HepG2 (cell line): ENCODE data around the gene TICAM2. TPM values are rescaled to one million over a fixed set of nuclear protein-coding genes. Genes with fewer than 3 reads are reported as not detected.

Experiments
- BRD4 ChIP-seq: sonication (generic); formaldehyde crosslinking; IDR thresholded peaks from 2 replicates; pipeline ENCODE4 v1.4.0; 2020; ENCODE audit warnings: missing genetic modification reagents
- ETS1 ChIP-seq: sonication (generic); formaldehyde crosslinking; IDR thresholded peaks from 2 replicates; pipeline ENCODE4 v1.4.0; 2020; ENCODE audit warnings: missing genetic modification reagents
- ETV5 ChIP-seq: IDR thresholded peaks from 2 replicates; pipeline ENCODE4 v1.6.1; 2018; ENCODE audit warnings: missing biosample characterization, missing genetic modification reagents, inconsistent platforms, borderline replicate concordance
- MAFG ChIP-seq: sonication (generic); formaldehyde crosslinking; IDR thresholded peaks from 2 replicates; pipeline ENCODE4 v1.5.1; 2020; ENCODE audit warnings: mild to moderate bottlenecking, missing genetic modification reagents
- PTBP1 ChIP-seq: fragments of 200-400 bp; formaldehyde crosslinking; IDR thresholded peaks from 2 replicates; pipeline ENCODE4 v1.6.1; 2018; ENCODE audit warnings: low read length, low read depth; ENCODE audit not compliant: poor library complexity, severe bottlenecking
- RAD51 ChIP-seq: fragments of 450-650 bp; IDR thresholded peaks from 2 replicates; pipeline ENCODE4 v1.6.1; 2016; ENCODE audit warnings: borderline replicate concordance
- REST ChIP-seq, 2 experiments: IDR thresholded peaks; 2 replicates each; pipeline ENCODE4 v1.6.1; 2011 to 2012; ENCODE audit warnings: low read length in 2 of 2, borderline replicate concordance in 1 of 2, low read depth in 1 of 2, mild to moderate bottlenecking in 1 of 2, moderate library complexity in 1 of 2
- ZFAT ChIP-seq: sonication (generic); formaldehyde crosslinking; conservative IDR thresholded peaks from 2 replicates; pipeline ENCODE4 v1.8.1; 2023; ENCODE audit warnings: missing genetic modification reagents, inconsistent platforms
- ZNF549 ChIP-seq: sonication (generic); formaldehyde crosslinking; IDR thresholded peaks from 2 replicates; pipeline ENCODE4 v1.5.0; 2020; ENCODE audit warnings: missing genetic modification reagents
- ZNF570 ChIP-seq: sonication (generic); formaldehyde crosslinking; IDR thresholded peaks from 2 replicates; pipeline ENCODE4 v1.4.0; 2020; ENCODE audit warnings: mild to moderate bottlenecking, missing genetic modification reagents, borderline replicate concordance
- ZNF670 ChIP-seq: sonication (generic); formaldehyde crosslinking; IDR thresholded peaks from 2 replicates; pipeline ENCODE4 v1.8.0; 2022; ENCODE audit warnings: mild to moderate bottlenecking, missing genetic modification reagents, borderline replicate concordance
- polyA plus RNA-seq, 8 experiments: library from polyadenylated mRNA; depleted of rRNA in 3 of 8; stranded (reverse) in 7 of 8; unstranded in 1 of 8; fragments of >200 nt; fragmentation: Illumina TruSeq in 4 of 8; extraction: Trizol in 4 of 8; gene quantifications; 2 replicates each; pipeline versions ENCODE4 v1.2.1 to v1.2.3, GENCODE V29; 2011 to 2016; ENCODE audit warnings: low read depth in 4 of 8, missing spikeins in 1 of 8, mixed read lengths in 1 of 8; ENCODE audit not compliant: insufficient read depth in 1 of 8
- total RNA-seq, 5 experiments: library from RNA; depleted of rRNA; stranded (reverse); fragments of >200 nt; fragmentation: Illumina TruSeq; extraction: Trizol; gene quantifications; 2 replicates each; pipeline ENCODE4 v1.2.3, GENCODE V29; 2016; ENCODE audit warnings: low read depth in 1 of 5
- TF ChIP-seq, protein P1 (sequence below): sonication (generic); formaldehyde crosslinking; IDR thresholded peaks from 2 replicates; pipeline ENCODE4 v1.5.0; 2020; ENCODE audit warnings: mild to moderate bottlenecking, missing genetic modification reagents
- TF ChIP-seq, protein P2 (sequence below): sonication (generic); formaldehyde crosslinking; IDR thresholded peaks from 2 replicates; pipeline ENCODE4 v1.4.0; 2020; ENCODE audit warnings: mild to moderate bottlenecking, missing genetic modification reagents
- TF ChIP-seq, protein P3 (sequence below): sonication (generic); formaldehyde crosslinking; IDR thresholded peaks from 2 replicates; pipeline ENCODE4 v1.4.0; 2020; ENCODE audit warnings: missing genetic modification reagents, borderline replicate concordance
- TF ChIP-seq, protein P4 (sequence below), 2 experiments: sonication (generic) in 1 of 2; formaldehyde crosslinking in 1 of 2; IDR thresholded peaks; 2 replicates each; pipeline versions ENCODE4 v1.5.1 to v1.6.1; 2011 to 2020; ENCODE audit warnings: borderline replicate concordance in 1 of 2, low read depth in 1 of 2, low read length in 1 of 2, mild to moderate bottlenecking in 1 of 2, missing genetic modification reagents in 1 of 2, moderate library complexity in 1 of 2

Gene TICAM2
- total and polyA plus RNA-seq, 2 of the 13 experiments (the other 11 are each of a cell fraction or from before 2014, with no cell fraction given), result 0.04 TPM; not detected in 1

DNA sequence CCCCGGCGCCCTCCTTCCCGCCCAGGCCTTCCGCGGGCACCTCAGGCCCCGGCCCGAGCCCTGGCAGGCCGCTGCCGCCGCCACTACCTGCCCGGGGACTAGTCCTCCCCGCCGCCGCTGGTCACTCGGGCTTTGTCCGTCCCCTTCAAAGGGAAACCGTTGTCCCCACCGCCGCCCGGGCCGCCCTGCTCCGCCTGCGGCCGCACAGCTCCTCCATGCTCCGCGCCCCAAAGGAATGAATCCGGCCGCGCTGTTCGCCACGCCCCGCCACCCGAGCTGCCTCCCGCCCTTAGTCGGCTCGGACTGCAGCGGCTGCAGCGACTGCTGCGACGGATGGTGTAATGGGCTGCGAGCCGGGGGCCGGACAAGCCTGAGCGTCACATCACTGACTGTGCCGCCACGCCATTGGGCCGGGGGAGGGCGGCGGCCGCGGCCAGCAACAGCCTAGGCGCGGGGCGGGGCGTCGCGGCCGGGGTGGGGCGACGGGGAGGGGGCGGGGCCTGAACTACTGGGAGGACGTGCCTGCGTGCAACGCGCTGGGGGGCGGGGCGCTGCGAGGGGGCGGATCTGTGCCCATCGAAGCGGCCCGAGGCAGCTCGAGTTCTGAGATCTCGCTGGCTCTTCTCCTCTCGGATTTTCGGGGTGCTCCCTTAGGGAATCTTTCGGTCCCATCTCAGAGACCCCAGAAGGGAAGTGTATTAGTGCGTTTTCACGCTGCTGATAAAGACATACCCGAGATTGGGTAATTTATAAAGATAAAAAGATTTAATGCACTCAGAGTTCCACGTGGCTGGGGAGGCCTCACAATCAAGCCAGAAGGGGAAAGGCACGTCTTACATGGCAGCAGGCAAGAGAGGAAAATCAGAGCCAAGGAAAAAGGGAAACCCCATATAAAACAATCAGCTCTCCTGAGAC lies 57.6 kb downstream of the TICAM2 start, which contains the start of gene FEM1C (continued):
- TF ChIP-seq ETS1 (CRISPR knock-in tag), result no peak
- no peak; the same call in 1 of the 2 replicates for TF ChIP-seq ZNF570 (CRISPR knock-in tag)
- peak; percentile 49; the same call in 1 of the 2 replicates for TF ChIP-seq ZNF670 (CRISPR knock-in tag)
- no peak for TF ChIP-seq PTBP1
- TF ChIP-seq ETV5 (CRISPR knock-in tag), result peak; percentile 36; the same call in 1 of the 2 replicates
- no peak; the same call in none of the 2 replicates for TF ChIP-seq BRD4
- no peak for TF ChIP-seq ZFAT
- TF ChIP-seq MAFG (CRISPR knock-in tag), result no peak
- TF ChIP-seq REST (IDR thresholded peaks at IDR 0.05; ENCODE audit: borderline replicate concordance in 1 of 2, low read depth in 1 of 2, low read length in 2 of 2), result peak in 1 of 2 experiments; percentile 73; a peak in 1 of 4 replicates
- TF ChIP-seq, protein P1, sequence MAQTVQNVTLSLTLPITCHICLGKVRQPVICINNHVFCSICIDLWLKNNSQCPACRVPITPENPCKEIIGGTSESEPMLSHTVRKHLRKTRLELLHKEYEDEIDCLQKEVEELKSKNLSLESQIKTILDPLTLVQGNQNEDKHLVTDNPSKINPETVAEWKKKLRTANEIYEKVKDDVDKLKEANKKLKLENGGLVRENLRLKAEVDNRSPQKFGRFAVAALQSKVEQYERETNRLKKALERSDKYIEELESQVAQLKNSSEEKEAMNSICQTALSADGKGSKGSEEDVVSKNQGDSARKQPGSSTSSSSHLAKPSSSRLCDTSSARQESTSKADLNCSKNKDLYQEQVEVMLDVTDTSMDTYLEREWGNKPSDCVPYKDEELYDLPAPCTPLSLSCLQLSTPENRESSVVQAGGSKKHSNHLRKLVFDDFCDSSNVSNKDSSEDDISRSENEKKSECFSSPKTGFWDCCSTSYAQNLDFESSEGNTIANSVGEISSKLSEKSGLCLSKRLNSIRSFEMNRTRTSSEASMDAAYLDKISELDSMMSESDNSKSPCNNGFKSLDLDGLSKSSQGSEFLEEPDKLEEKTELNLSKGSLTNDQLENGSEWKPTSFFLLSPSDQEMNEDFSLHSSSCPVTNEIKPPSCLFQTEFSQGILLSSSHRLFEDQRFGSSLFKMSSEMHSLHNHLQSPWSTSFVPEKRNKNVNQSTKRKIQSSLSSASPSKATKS (CRISPR knock-in tag), result no peak; the same call in 1 of the 2 replicates
- TF ChIP-seq, protein P2, sequence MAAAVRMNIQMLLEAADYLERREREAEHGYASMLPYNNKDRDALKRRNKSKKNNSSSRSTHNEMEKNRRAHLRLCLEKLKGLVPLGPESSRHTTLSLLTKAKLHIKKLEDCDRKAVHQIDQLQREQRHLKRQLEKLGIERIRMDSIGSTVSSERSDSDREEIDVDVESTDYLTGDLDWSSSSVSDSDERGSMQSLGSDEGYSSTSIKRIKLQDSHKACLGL (CRISPR knock-in tag), result peak; percentile 85; the same call in 1 of the 2 replicates
- no peak for TF ChIP-seq ZNF549 (CRISPR knock-in tag)
- TF ChIP-seq RAD51, result no peak
- TF ChIP-seq, protein P3, sequence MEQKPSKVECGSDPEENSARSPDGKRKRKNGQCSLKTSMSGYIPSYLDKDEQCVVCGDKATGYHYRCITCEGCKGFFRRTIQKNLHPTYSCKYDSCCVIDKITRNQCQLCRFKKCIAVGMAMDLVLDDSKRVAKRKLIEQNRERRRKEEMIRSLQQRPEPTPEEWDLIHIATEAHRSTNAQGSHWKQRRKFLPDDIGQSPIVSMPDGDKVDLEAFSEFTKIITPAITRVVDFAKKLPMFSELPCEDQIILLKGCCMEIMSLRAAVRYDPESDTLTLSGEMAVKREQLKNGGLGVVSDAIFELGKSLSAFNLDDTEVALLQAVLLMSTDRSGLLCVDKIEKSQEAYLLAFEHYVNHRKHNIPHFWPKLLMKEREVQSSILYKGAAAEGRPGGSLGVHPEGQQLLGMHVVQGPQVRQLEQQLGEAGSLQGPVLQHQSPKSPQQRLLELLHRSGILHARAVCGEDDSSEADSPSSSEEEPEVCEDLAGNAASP (CRISPR knock-in tag), result no peak; the same call in 1 of the 2 replicates
- TF ChIP-seq, protein P4, sequence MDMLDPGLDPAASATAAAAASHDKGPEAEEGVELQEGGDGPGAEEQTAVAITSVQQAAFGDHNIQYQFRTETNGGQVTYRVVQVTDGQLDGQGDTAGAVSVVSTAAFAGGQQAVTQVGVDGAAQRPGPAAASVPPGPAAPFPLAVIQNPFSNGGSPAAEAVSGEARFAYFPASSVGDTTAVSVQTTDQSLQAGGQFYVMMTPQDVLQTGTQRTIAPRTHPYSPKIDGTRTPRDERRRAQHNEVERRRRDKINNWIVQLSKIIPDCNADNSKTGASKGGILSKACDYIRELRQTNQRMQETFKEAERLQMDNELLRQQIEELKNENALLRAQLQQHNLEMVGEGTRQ (IDR thresholded peaks at IDR 0.05; ENCODE audit: low read depth, low read length), result no peak
- TF ChIP-seq, protein P4 (CRISPR knock-in tag; IDR thresholded peaks at IDR 0.05; ENCODE audit: borderline replicate concordance), result no peak
